HG02678 (cell line): ENCODE results near the gene TAF3.
A peak's percentile ranks its signal among the peaks of the same experiment; 100 is the strongest.
"Not testable (repeated sequence)": the region's sequence is repeated elsewhere in the genome, so short reads cannot be mapped to it uniquely, and the experiment has no call there.

Experiments
- ATAC-seq: cut with Tn5 transposase; IDR thresholded peaks from one replicate; pipeline ENCODE4 v1.9.1; 2021; ENCODE audit warnings: mild to moderate bottlenecking, moderate library complexity; ENCODE audit not compliant: unreplicated experiment

Gene TAF3

GRCh38 chr10:7818295-7819120 lies at the start of gene TAF3:
Gene TAF3, plus strand, starts transcription at chr10:7818505. Its CDS starts 205 bp downstream, at chr10:7818710.
- peak; percentile 91 for ATAC-seq

GRCh38 chr10:7773845-7774801 lies 44.2 kb upstream of the TAF3 start:
- ATAC-seq = no peak

GRCh38 chr10:7776777-7777176 lies 41.5 kb upstream of the TAF3 start:
- ATAC-seq = no peak

GRCh38 chr10:7782194-7782593 lies 36.1 kb upstream of the TAF3 start:
- ATAC-seq = not testable (repeated sequence)

GRCh38 chr10:7786430-7786829 lies 31.9 kb upstream of the TAF3 start:
- no peak for ATAC-seq

- peak; percentile 9 for ATAC-seq
Measured at GRCh38 chr10:7787150-7787856, 31.0 kb upstream of the TAF3 start.

GRCh38 chr10:7787857-7788638 lies 30.3 kb upstream of the TAF3 start, which contains the start of the genes ATP5F1C and KIN:
Gene ATP5F1C, plus strand, starts transcription at chr10:7788177. Its CDS starts 31 bp downstream, at chr10:7788208.
Gene KIN, minus strand, starts transcription at chr10:7787993. Its CDS starts 60 bp downstream, at chr10:7787933.
- ATAC-seq = peak; percentile 94

GRCh38 chr10:7788639-7789286 lies 29.5 kb upstream of the TAF3 start:
- ATAC-seq = peak; percentile 14

- ATAC-seq = no peak
Measured at GRCh38 chr10:7789390-7789789, 28.9 kb upstream of the TAF3 start.

- ATAC-seq = no peak
Measured at GRCh38 chr10:7792541-7792940, 25.8 kb upstream of the TAF3 start.

GRCh38 chr10:7794251-7795026 lies 23.9 kb upstream of the TAF3 start:
- no peak for ATAC-seq

GRCh38 chr10:7795605-7796004 lies 22.7 kb upstream of the TAF3 start:
- ATAC-seq = no peak

- ATAC-seq = no peak
Measured at GRCh38 chr10:7797582-7797981, 20.7 kb upstream of the TAF3 start.

- ATAC-seq = no peak
Measured at GRCh38 chr10:7802606-7803005, 15.7 kb upstream of the TAF3 start.

- ATAC-seq = no peak
Measured at GRCh38 chr10:7804216-7804615, 14.1 kb upstream of the TAF3 start.

- ATAC-seq = no peak
Measured at GRCh38 chr10:7804741-7805140, 13.6 kb upstream of the TAF3 start.

GRCh38 chr10:7808686-7809267 lies 9.5 kb upstream of the TAF3 start:
- no peak for ATAC-seq

- no peak for ATAC-seq
Measured at GRCh38 chr10:7810443-7810842, 7.9 kb upstream of the TAF3 start.
